Activated naive CD4-positive, alpha-beta T cell treated with anti-CD3 and anti-CD28 coated beads, Interleukin-2, amount 50 U/mL, for 16 hours (primary cell): ENCODE results near the gene SRCIN1.

Source experiments
- DNase-seq: peaks from one replicate; pipeline ENCODE4 v3.0.0-alpha.2; 2020

The SRCIN1 gene

GRCh38 chr17:38579083-38579480 is 26.7 kb downstream of the SRCIN1 start:
- no peak for DNase-seq

- no peak for DNase-seq
Observed at GRCh38 chr17:38578229-38579082, 27.3 kb downstream of the SRCIN1 start.

GRCh38 chr17:38577645-38578173 is 28.0 kb downstream of the SRCIN1 start:
- no peak for DNase-seq

DNA sequence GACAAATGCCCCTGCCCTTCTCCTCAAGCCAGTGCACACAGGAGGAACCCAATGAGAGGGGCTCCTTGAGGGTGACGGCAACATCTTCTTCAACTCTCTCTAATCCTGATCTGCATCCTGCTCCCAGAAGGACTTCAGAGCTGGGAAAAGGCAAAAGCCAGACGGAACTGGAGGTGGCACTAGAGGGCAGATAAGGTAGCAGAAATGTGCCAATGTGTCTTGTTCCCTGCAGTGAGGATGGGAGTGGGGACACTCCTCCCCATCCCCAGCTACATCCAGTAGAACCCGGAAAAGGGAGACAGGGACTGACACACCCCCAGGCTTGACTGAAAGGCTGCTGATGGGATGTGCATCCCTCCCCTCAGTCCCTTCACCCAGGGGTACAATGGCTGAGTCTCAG is 28.5 kb downstream of the SRCIN1 start:
- no peak for DNase-seq

GRCh38 chr17:38575781-38576180 is 30.0 kb downstream of the SRCIN1 start:
- no peak for DNase-seq

GRCh38 chr17:38574712-38575111 is 31.0 kb downstream of the SRCIN1 start:
- no peak for DNase-seq

- no peak for DNase-seq
Observed at GRCh38 chr17:38572669-38573365, 32.9 kb downstream of the SRCIN1 start.

DNA sequence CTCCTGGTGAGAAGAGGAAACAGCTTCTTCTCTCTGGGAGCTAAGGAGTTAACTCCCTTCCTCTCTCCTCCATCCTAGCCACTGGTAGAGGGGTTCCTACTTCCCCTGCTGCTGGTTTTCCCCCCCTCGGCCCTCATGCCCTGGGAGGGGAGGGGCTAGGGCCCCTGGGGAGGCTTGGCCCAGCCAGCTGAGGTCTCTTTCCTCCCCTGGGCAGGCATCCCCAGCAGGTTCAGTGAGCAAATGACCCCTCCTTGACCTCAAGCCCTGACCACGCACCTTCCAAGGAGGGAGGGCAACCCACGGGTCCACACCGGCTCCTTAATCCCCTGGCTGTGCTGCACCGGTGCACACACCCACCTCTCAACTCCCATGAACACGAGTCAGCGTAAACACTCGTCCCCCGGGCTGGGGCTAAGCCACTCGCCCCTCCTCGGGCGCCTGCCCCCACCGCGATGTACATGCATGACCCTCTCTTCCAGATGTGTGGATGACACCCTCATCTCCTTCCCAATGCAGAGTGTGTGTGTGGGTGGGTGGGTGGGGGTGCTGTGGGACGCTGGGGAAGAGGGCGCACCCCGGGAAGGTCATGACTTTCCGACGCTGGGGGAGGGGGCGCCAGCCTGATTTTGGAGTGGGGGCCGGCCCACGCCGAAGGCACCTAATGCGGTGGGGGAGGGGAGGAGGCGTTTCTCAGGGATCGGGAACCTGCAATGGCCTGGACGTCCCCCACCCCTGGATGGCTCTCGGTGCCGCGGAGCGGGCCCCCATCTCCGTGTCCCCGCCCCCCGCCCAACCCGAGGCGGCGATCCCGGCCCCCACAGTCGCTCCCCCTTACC is 33.7 kb downstream of the SRCIN1 start:
- no peak for DNase-seq

- no peak for DNase-seq
Observed at GRCh38 chr17:38569701-38570512, 35.8 kb downstream of the SRCIN1 start.

DNA sequence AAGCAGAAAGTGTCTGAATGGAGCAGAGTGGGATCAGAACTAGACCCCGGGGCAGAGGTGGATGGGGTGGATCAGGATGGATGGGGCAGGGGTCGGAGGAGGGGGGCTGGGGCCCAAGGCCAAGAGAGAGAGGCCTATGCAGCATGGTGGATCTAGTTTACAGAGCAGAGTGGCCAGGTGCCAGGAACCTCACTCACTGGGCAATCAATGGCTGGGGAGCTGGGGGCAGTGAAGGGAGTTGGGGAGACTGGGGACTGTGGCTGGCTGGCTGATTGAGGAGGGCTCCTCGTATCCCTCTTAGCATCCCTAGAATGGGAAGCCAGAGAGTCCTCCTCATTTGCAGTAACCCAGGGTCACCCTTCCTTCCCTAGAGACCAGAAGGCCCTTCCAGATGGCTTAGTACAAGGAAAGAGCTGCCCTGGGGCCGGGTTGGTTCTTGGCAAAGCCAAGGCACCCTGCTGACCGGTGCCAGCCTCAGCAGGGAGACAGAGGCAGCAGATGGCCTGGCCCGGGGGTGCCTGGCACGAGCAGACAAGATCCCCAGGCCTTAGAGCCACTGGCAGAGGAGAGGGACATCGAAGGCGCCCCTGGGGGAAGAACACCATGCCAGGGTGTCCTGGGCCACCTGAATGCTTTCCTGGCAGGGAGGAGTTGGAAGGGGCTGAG is 36.8 kb downstream of the SRCIN1 start:
- no peak for DNase-seq

DNA sequence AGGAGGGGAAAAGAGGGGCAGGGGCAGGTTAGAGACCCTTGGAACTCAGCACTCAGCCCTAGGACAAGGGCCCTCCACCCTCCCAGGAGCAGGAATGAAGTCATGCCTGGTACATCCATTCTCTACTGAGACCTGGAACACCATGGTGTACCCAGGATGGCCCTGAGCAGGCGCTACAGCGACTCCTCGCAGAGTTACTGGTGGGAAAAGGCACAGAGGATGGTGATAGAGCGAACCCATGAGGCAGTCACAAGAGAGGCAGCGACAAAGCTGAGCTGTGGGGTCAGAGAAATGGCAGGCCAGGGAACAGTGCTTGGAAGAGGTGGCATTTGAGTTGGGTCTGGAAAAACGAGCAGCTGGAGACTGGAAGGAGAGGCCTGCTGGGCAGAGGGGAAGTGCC is 37.5 kb downstream of the SRCIN1 start:
- DNase-seq = no peak

DNA sequence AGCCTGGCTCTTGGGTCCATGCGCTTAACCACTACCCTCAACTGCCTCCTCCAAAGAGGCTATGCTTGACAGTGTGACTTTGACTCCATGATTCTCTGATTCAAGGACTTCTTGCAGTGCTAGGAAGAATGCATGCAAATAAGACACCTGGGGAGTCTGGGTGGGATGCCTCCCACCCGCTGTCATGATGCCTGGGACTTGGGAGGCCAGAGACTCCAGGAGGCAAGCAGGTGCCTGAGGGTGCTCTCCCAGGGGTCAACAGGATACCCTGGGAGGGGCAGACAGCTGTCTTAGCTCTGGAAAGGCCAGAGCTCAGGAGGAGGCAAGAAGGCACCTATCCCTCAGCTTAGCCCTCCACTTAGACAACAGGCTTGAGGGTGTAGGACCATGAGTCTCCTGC is 38.4 kb downstream of the SRCIN1 start:
- no peak for DNase-seq

DNA sequence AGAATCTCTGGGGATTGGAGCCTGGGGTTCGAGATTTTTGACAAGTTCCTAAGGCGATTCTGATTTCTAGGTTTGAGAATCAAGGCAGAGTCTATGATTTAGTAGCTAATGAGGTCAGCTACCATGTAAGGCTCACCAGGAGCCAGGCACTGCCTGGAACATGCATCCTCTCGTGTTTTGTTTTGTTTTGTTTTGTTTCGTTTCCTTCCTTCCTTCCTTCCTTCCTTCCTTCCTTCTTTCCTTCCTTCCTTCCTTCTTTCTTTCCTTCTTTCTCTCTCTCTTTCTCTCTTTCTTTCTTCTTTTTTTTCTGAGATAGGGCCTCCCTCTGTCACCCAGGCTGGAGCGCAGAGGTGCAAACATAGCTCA is 39.1 kb downstream of the SRCIN1 start:
- DNase-seq = no peak

DNA sequence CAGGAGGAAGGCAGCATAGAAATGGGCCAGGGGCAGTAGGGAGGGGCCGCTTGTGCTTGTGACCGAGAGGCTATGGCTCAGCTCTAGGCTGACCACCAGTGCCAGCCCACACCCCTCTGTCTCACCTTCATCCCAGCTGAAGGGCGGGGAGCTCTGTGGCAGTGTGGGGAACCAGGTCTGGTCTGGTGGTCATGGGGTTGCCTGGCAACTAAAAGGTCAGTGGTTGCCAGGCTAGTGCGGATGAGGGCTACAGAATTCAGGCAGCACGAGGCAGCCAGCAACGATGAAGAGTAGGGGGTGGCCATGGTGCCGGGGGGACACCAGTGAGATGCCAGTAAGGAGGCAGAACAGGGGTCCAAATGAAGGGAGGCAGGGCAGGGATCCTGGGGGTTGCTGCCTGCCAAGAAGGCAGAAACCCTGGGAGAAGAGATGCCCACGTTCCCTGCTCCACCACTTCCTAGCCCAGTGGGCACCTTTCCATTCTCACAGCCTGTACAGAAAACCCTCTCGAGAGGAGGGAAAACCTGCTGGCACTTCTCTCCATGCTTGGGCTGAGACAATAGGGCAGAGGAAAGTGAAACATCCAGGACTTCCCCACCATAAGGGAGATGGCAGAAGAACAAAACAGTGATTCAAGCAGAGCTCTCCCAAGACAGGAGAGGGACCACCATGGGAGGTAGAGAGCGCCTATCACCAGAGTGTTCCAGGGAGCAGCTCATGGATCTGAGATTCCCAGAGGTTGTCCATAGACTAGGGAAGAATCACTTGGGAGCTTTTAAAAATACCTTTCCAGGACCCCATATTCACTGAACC is 39.7 kb downstream of the SRCIN1 start:
- DNase-seq = no peak

GRCh38 chr17:38564869-38565268 is 40.9 kb downstream of the SRCIN1 start:
- no peak for DNase-seq

GRCh38 chr17:38564254-38564837 is 41.4 kb downstream of the SRCIN1 start:
- DNase-seq = no peak

- peak; percentile 33 for DNase-seq
Observed at GRCh38 chr17:38563362-38564253, 42.1 kb downstream of the SRCIN1 start.

DNA sequence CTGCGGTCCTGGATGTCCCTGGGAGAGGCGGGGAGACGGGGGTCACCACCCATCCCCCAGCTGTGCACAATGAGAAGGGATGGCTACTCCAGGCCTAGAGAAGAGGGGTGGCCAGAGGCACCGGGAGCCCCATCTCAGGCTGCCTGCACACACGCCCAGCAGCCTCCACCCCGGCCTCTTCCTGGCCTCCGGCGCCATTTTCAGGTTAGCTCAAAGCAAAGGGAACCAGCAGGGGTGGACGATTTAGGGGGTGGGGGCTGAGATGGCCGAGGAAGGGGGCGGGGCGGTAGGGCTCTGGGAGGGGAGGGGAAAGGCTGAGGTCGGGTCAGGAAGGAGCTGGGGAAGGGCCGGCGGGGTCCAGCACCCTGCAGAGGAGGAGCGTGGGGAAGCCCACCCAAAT is 42.8 kb downstream of the SRCIN1 start:
- no peak for DNase-seq

DNA sequence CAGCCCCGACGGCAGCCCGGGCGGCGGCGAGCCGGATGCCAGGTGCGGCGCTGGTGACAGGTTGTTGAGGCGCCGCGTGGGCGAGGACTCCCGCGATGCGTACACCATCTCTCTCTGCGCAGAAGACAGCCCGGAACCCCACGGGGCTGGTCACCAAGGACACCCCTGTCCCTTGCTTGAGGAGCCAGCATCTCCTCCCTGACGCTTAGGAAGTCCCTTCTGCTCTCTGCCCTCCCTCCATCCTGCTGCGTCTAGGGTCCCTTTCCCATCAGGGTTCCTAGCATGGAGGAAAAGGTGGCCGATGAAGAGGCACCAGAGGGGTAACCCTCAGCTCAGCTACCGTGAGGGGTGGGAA is 43.6 kb downstream of the SRCIN1 start:
- DNase-seq = peak; percentile 42
